HEK293 (cell line): ENCODE results near the gene MMP25.

Experiments
- ZBTB49 ChIP-seq: fragments of 450-650 bp; formaldehyde crosslinking; IDR thresholded peaks from 2 replicates; pipeline ENCODE4 v1.5.1; 2016; ENCODE audit warnings: missing biosample characterization, missing genetic modification characterization, low read depth
- ZBTB8A ChIP-seq: fragments of 450-650 bp; formaldehyde crosslinking; IDR thresholded peaks from 2 replicates; pipeline ENCODE4 v1.5.1; 2016; ENCODE audit warnings: missing biosample characterization, missing genetic modification characterization
- ZFHX2 ChIP-seq: fragments of 450-650 bp; formaldehyde crosslinking; conservative IDR thresholded peaks from 2 replicates; pipeline ENCODE4 v1.5.1; 2016; ENCODE audit warnings: missing biosample characterization, missing genetic modification characterization
- ZNF146 ChIP-seq: fragments of 450-650 bp; formaldehyde crosslinking; IDR thresholded peaks from 2 replicates; pipeline ENCODE4 v1.5.1; 2016; ENCODE audit warnings: missing biosample characterization, missing genetic modification characterization
- ZNF157 ChIP-seq: fragments of 450-650 bp; formaldehyde crosslinking; IDR thresholded peaks from 2 replicates; pipeline ENCODE4 v1.5.1; 2016; ENCODE audit warnings: missing biosample characterization, missing genetic modification characterization
- ZNF16 ChIP-seq: fragments of 450-650 bp; formaldehyde crosslinking; IDR thresholded peaks from 2 replicates; pipeline ENCODE4 v1.5.1; 2016; ENCODE audit warnings: low read depth, missing biosample characterization, missing genetic modification characterization
- ZNF18 ChIP-seq: fragments of 450-650 bp; formaldehyde crosslinking; IDR thresholded peaks from 2 replicates; pipeline ENCODE4 v1.5.1; 2016; ENCODE audit warnings: missing biosample characterization, missing genetic modification characterization
- ZNF19 ChIP-seq: fragments of 450-650 bp; formaldehyde crosslinking; IDR thresholded peaks from 2 replicates; pipeline ENCODE4; 2016; ENCODE audit warnings: missing biosample characterization, missing genetic modification characterization, low read depth
- ZNF239 ChIP-seq: fragments of 450-650 bp; formaldehyde crosslinking; IDR thresholded peaks from 2 replicates; pipeline ENCODE4 v1.5.1; 2016; ENCODE audit warnings: missing biosample characterization, missing genetic modification characterization
- ZNF24 ChIP-seq: fragments of 450-650 bp; formaldehyde crosslinking; IDR thresholded peaks from 2 replicates; pipeline ENCODE4 v1.5.1; 2016; ENCODE audit warnings: missing biosample characterization, missing genetic modification characterization
- ZNF280C ChIP-seq: fragments of 450-650 bp; formaldehyde crosslinking; IDR thresholded peaks from 2 replicates; pipeline ENCODE4 v1.5.1; 2016; ENCODE audit warnings: missing biosample characterization, missing genetic modification characterization
- ZNF366 ChIP-seq: fragments of 450-650 bp; formaldehyde crosslinking; conservative IDR thresholded peaks from 2 replicates; pipeline ENCODE4 v1.5.1; 2016; ENCODE audit warnings: missing biosample characterization, missing genetic modification characterization
- ZNF426 ChIP-seq: fragments of 450-650 bp; formaldehyde crosslinking; IDR thresholded peaks from 2 replicates; pipeline ENCODE4 v1.5.1; 2017; ENCODE audit warnings: missing biosample characterization, missing genetic modification characterization, mild to moderate bottlenecking, inconsistent platforms, moderate library complexity
- ZNF433 ChIP-seq: fragments of 450-650 bp; formaldehyde crosslinking; IDR thresholded peaks from 2 replicates; pipeline ENCODE4 v1.5.1; 2016; ENCODE audit warnings: missing biosample characterization, missing genetic modification characterization, low read depth
- ZNF48 ChIP-seq: fragments of 450-650 bp; formaldehyde crosslinking; IDR thresholded peaks from 2 replicates; pipeline ENCODE4 v1.5.1; 2016; ENCODE audit warnings: missing biosample characterization, missing genetic modification characterization
- ZNF513 ChIP-seq: fragments of 450-650 bp; IDR thresholded peaks from 2 replicates; pipeline ENCODE4 v1.5.1; 2018; ENCODE audit warnings: missing biosample characterization, missing genetic modification characterization
- ZNF555 ChIP-seq: fragments of 450-650 bp; formaldehyde crosslinking; conservative IDR thresholded peaks from 2 replicates; pipeline ENCODE4 v1.5.1; 2017; ENCODE audit warnings: missing biosample characterization, mild to moderate bottlenecking, missing genetic modification characterization, inconsistent platforms
- ZNF624 ChIP-seq: fragments of 450-650 bp; formaldehyde crosslinking; IDR thresholded peaks from 2 replicates; pipeline ENCODE4 v1.5.1; 2017; ENCODE audit warnings: missing biosample characterization, missing genetic modification characterization
- ZNF645 ChIP-seq: fragments of 450-650 bp; formaldehyde crosslinking; IDR thresholded peaks from 2 replicates; pipeline ENCODE4; 2016; ENCODE audit warnings: missing biosample characterization, missing genetic modification characterization
- ZNF704 ChIP-seq: fragments of 450-650 bp; formaldehyde crosslinking; IDR thresholded peaks from 2 replicates; pipeline ENCODE4 v1.5.1; 2016; ENCODE audit warnings: missing biosample characterization, missing genetic modification characterization
- ZNF76 ChIP-seq: fragments of 450-650 bp; formaldehyde crosslinking; IDR thresholded peaks from 2 replicates; pipeline ENCODE4; 2016; ENCODE audit warnings: low read depth, missing biosample characterization, missing genetic modification characterization, borderline replicate concordance
- ZNF777 ChIP-seq: fragments of 450-650 bp; formaldehyde crosslinking; IDR thresholded peaks from 2 replicates; pipeline ENCODE4 v1.5.1; 2017; ENCODE audit warnings: missing biosample characterization, missing genetic modification characterization, borderline replicate concordance
- ZNF830 ChIP-seq: fragments of 450-650 bp; IDR thresholded peaks from 2 replicates; pipeline ENCODE4 v1.5.0; 2018; ENCODE audit warnings: missing biosample characterization, missing genetic modification characterization, low read depth, mild to moderate bottlenecking, moderate library complexity
- ZSCAN18 ChIP-seq: fragments of 450-650 bp; formaldehyde crosslinking; IDR thresholded peaks from 2 replicates; pipeline ENCODE4 v1.5.1; 2016; ENCODE audit warnings: missing biosample characterization, missing genetic modification characterization

MMP25 gene

GRCh38 chr16:3059041-3059722, 12.8 kb downstream of the MMP25 start (continued):
- TF ChIP-seq ZNF426 (tag by site-specific recombination) (no peak), ZNF157 (tag by site-specific recombination) (no peak), ZNF18 (tag by site-specific recombination) (no peak), ZNF146 (no peak), ZBTB49 (tag by site-specific recombination) (no peak), ZNF76 (tag by site-specific recombination) (peak; percentile 55; the same call in 1 of the 2 replicates), ZNF280C (tag by site-specific recombination) (no peak), ZNF830 (tag by site-specific recombination) (no peak), ZNF239 (tag by site-specific recombination) (no peak), ZNF366 (no peak), ZFHX2 (0 out of 2 replicates have a peak, but pooled peaks have one; percentile 11), ZNF513 (no peak), ZNF24 (tag by site-specific recombination) (0 out of 2 replicates have a peak, but pooled peaks have one; percentile 17), ZNF555 (tag by site-specific recombination) (no peak), ZNF777 (tag by site-specific recombination) (no peak), ZNF704 (no peak), ZBTB8A (tag by site-specific recombination) (peak; percentile 82), ZNF624 (tag by site-specific recombination) (no peak), ZSCAN18 (tag by site-specific recombination) (no peak; the same call in 1 of the 2 replicates), ZNF16 (no peak), ZNF645 (tag by site-specific recombination) (no peak), ZNF48 (tag by site-specific recombination) (no peak), ZNF19 (tag by site-specific recombination) (no peak), ZNF433 (tag by site-specific recombination) (no peak)
